HepG2 (cell line): ENCODE results near the gene DCAF7. TPM values are rescaled to one million over a fixed set of nuclear protein-coding genes. Genes with fewer than 3 reads are reported as not detected.

Source experiments
- ARNT2 ChIP-seq: sonication (generic); formaldehyde crosslinking; IDR thresholded peaks from 2 replicates; pipeline ENCODE4 v1.8.0; 2022; ENCODE audit warnings: mild to moderate bottlenecking, low read depth, missing genetic modification reagents, moderate library complexity
- ATF6 ChIP-seq: sonication (generic); formaldehyde crosslinking; conservative IDR thresholded peaks from 2 replicates; pipeline ENCODE4 v1.4.0; 2020; ENCODE audit warnings: missing genetic modification reagents
- ATRX ChIP-seq: sonication (generic); formaldehyde crosslinking; IDR thresholded peaks from 2 replicates; pipeline ENCODE4 v1.4.0; 2020; ENCODE audit warnings: missing genetic modification reagents, borderline replicate concordance
- FOXA3 ChIP-seq: IDR thresholded peaks from 2 replicates; pipeline ENCODE4 v1.6.1; 2016; ENCODE audit warnings: missing genetic modification reagents, missing compliant biosample characterization
- HNRNPH1 ChIP-seq: fragments of 200-400 bp; formaldehyde crosslinking; optimal IDR thresholded peaks from 2 replicates; pipeline ENCODE3; 2017; ENCODE audit warnings: mild to moderate bottlenecking, low read depth, low read length
- MIER3 ChIP-seq: IDR thresholded peaks from 2 replicates; pipeline ENCODE4 v1.6.1; 2016; ENCODE audit warnings: missing compliant biosample characterization, borderline replicate concordance
- NCOA1 ChIP-seq: sonication (generic); formaldehyde crosslinking; IDR thresholded peaks from 2 replicates; pipeline ENCODE4 v1.9.0; 2021; ENCODE audit warnings: missing genetic modification reagents
- NR2F6 ChIP-seq, 2 experiments: IDR thresholded peaks; 2 replicates each; pipeline ENCODE4 v1.6.1; 2016; ENCODE audit warnings: antibody characterized with exemption in 1 of 2, mild to moderate bottlenecking in 1 of 2
- POLR2AphosphoS5 ChIP-seq: IDR thresholded peaks from 2 replicates; pipeline ENCODE4 v1.6.1; 2012; ENCODE audit warnings: low read depth, low read length
- RARG ChIP-seq: sonication (generic); formaldehyde crosslinking; IDR thresholded peaks from 2 replicates; pipeline ENCODE4 v1.4.0; 2020; ENCODE audit warnings: low read depth, mild to moderate bottlenecking, missing genetic modification reagents
- RELA ChIP-seq: sonication (generic); formaldehyde crosslinking; IDR thresholded peaks from 2 replicates; pipeline ENCODE4 v1.4.0; 2020; ENCODE audit warnings: missing genetic modification reagents
- REST ChIP-seq, 2 experiments: IDR thresholded peaks; 2 replicates each; pipeline ENCODE4 v1.6.1; 2011 to 2012; ENCODE audit warnings: low read length in 2 of 2, borderline replicate concordance in 1 of 2, low read depth in 1 of 2, mild to moderate bottlenecking in 1 of 2, moderate library complexity in 1 of 2
- RORA ChIP-seq: sonication (generic); formaldehyde crosslinking; IDR thresholded peaks from 2 replicates; pipeline ENCODE4 v1.5.0; 2020; ENCODE audit warnings: mild to moderate bottlenecking, missing genetic modification reagents, moderate library complexity
- TERF1 ChIP-seq: sonication (generic); formaldehyde crosslinking; IDR thresholded peaks from 2 replicates; pipeline ENCODE4 v1.8.0; 2022; ENCODE audit warnings: mild to moderate bottlenecking, missing genetic modification reagents, moderate library complexity
- ZBTB8A ChIP-seq: sonication (generic); formaldehyde crosslinking; IDR thresholded peaks from 2 replicates; pipeline ENCODE4 v1.4.0; 2020; ENCODE audit warnings: mild to moderate bottlenecking, low read depth, missing genetic modification reagents, borderline replicate concordance
- ZC3H4 ChIP-seq: sonication (generic); formaldehyde crosslinking; IDR thresholded peaks from 2 replicates; pipeline ENCODE4 v1.4.0; 2020; ENCODE audit warnings: missing genetic modification reagents, borderline replicate concordance
- ZNF569 ChIP-seq: sonication (generic); formaldehyde crosslinking; IDR thresholded peaks from 2 replicates; pipeline ENCODE4 v1.5.0; 2020; ENCODE audit warnings: mild to moderate bottlenecking, missing genetic modification reagents, moderate library complexity, borderline replicate concordance
- ZNF747 ChIP-seq: sonication (generic); formaldehyde crosslinking; IDR thresholded peaks from 2 replicates; pipeline ENCODE4 v1.8.1; 2023; ENCODE audit warnings: missing genetic modification reagents, mild to moderate bottlenecking, borderline replicate concordance
- polyA plus RNA-seq, 8 experiments: library from polyadenylated mRNA; depleted of rRNA in 3 of 8; stranded (reverse) in 7 of 8; unstranded in 1 of 8; fragments of >200 nt; fragmentation: Illumina TruSeq in 4 of 8; extraction: Trizol in 4 of 8; gene quantifications; 2 replicates each; pipeline versions ENCODE4 v1.2.1 to v1.2.3, GENCODE V29; 2011 to 2016; ENCODE audit warnings: low read depth in 4 of 8, missing spikeins in 1 of 8, mixed read lengths in 1 of 8; ENCODE audit not compliant: insufficient read depth in 1 of 8
- total RNA-seq, 5 experiments: library from RNA; depleted of rRNA; stranded (reverse); fragments of >200 nt; fragmentation: Illumina TruSeq; extraction: Trizol; gene quantifications; 2 replicates each; pipeline ENCODE4 v1.2.3, GENCODE V29; 2016; ENCODE audit warnings: low read depth in 1 of 5
- TF ChIP-seq, protein P1 (sequence below): sonication (generic); formaldehyde crosslinking; IDR thresholded peaks from 2 replicates; pipeline ENCODE4 v1.5.0; 2020; ENCODE audit warnings: mild to moderate bottlenecking, missing genetic modification reagents

Gene DCAF7
- total and polyA plus RNA-seq, 2 of the 13 experiments (the other 11 are each of a cell fraction or from before 2014, with no cell fraction given), result 55.2 to 73.4 TPM

- TF ChIP-seq REST (IDR thresholded peaks at IDR 0.05; ENCODE audit: borderline replicate concordance in 1 of 2, low read depth in 1 of 2, low read length in 2 of 2) (peak in 1 of 2 experiments; percentile 55; a peak in 1 of 4 replicates), TERF1 (no peak), NCOA1 (CRISPR knock-in tag) (no peak), ZBTB8A (CRISPR knock-in tag) (no peak; the same call in 1 of the 2 replicates), ATF6 (CRISPR knock-in tag) (no peak), MIER3 (no peak; the same call in 1 of the 2 replicates), ZC3H4 (no peak), ATRX (no peak), ZNF747 (CRISPR knock-in tag) (peak; percentile 47), POLR2AphosphoS5 (peak; percentile 94), NR2F6 (IDR thresholded peaks at IDR 0.05) (no peak), NR2F6 (CRISPR knock-in tag; IDR thresholded peaks at IDR 0.05) (peak; percentile 23; the same call in 1 of the 2 replicates), RELA (CRISPR knock-in tag) (no peak), FOXA3 (peak; percentile 62), RARG (CRISPR knock-in tag) (no peak), RORA (CRISPR knock-in tag) (no peak), ARNT2 (peak; percentile 87), ZNF569 (CRISPR knock-in tag) (no peak; the same call in 1 of the 2 replicates), HNRNPH1 (no peak)
- TF ChIP-seq, protein P1, sequence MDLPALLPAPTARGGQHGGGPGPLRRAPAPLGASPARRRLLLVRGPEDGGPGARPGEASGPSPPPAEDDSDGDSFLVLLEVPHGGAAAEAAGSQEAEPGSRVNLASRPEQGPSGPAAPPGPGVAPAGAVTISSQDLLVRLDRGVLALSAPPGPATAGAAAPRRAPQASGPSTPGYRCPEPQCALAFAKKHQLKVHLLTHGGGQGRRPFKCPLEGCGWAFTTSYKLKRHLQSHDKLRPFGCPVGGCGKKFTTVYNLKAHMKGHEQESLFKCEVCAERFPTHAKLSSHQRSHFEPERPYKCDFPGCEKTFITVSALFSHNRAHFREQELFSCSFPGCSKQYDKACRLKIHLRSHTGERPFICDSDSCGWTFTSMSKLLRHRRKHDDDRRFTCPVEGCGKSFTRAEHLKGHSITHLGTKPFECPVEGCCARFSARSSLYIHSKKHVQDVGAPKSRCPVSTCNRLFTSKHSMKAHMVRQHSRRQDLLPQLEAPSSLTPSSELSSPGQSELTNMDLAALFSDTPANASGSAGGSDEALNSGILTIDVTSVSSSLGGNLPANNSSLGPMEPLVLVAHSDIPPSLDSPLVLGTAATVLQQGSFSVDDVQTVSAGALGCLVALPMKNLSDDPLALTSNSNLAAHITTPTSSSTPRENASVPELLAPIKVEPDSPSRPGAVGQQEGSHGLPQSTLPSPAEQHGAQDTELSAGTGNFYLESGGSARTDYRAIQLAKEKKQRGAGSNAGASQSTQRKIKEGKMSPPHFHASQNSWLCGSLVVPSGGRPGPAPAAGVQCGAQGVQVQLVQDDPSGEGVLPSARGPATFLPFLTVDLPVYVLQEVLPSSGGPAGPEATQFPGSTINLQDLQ (CRISPR knock-in tag), result no peak
These were observed 71.7 kb downstream of the DCAF7 start, which contains the start of gene MAP3K3 (continued) for GRCh38 chr17:63621684-63622573.
